Upper lobe of left lung (tissue), 4 donors: ENCODE measurements around the gene KRTAP5-2.

Experiments
- EP300 ChIP-seq, 4 donors: sonication (generic); formaldehyde crosslinking; IDR thresholded peaks; one replicate each; pipeline ENCODE4 v1.5.1; 2017; ENCODE audit warnings: antibody characterized with exemption in 4 of 4, control low read depth in 2 of 4
- POLR2A ChIP-seq, 4 donors: fragments of 450-650 bp; IDR thresholded peaks; one replicate each; pipeline ENCODE4 v1.5.1; 2016 to 2017; ENCODE audit warnings: antibody characterized with exemption in 4 of 4, mild to moderate bottlenecking in 2 of 4

DNA sequence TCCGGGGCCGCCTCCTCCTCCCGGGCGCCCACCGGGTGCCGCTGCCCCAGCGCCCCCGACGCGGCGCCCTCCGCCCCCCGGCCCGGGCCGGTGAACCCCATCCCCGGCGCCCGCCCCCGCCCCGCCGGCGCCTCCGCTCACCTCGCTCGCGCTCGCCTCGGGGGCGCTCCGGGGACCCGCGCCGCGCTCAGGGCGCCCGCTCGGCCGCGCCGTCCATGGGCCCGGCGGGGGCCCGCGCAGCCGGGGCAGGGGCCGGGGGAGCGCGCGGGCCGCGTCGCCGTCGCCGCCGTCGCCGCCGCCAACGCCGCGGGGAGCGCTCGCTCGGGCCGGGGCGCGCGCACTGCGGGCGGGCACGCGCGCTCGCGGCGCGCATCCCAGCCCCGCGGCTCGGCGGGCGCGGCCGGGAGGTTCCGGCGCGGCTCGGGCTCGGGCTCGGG, 26.3 kb downstream of the KRTAP5-2 start:
- TF ChIP-seq POLR2A (IDR thresholded peaks at IDR 0.05) (no peak), EP300 (IDR thresholded peaks at IDR 0.05) (no peak)
